A549 treated with AZD9567 at 1 μM for 4 hours (cell line): ENCODE results near the gene IL17F. TPM values are rescaled to one million over a fixed set of nuclear protein-coding genes. Genes with fewer than 3 reads are reported as not detected.

Source experiments
- total RNA-seq: library from RNA; stranded (reverse); fragments of 200-300 nt; extraction: Qiagen RNA extraction; gene quantifications from 5 replicates; pipeline ENCODE4 v1.2.3, GENCODE V29; 2022; ENCODE audit not compliant: insufficient read depth

IL17F gene
- total RNA-seq: 0.09 TPM in 1 of 5 replicates, not detected in the others

GRCh38 chr6:52244400-52244799, at the start of gene IL17F:
Gene IL17F, minus strand, starts transcription at chr6:52244500. Its CDS starts 71 bp downstream, at chr6:52244429.

GRCh38 chr6:52284460-52285176, 40.3 kb upstream of the IL17F start, which contains the start of gene MCM3:
Gene MCM3, minus strand, starts transcription at chr6:52284742. Its CDS starts 68 bp downstream, at chr6:52284674.

Other genes with a start within 250 kb of the IL17F start
- gene PKHD1, start 156.9 kb downstream of the IL17F start, total RNA-seq: not detected in 5 replicates
- gene IL17A, start 58.1 kb downstream of the IL17F start, total RNA-seq: not detected in 5 replicates
- 71.7 to 82.2 TPM (median 76.9 TPM) in 5 replicates for gene MCM3, start 40.2 kb upstream of the IL17F start, total RNA-seq
- gene PAQR8, start 117.7 kb upstream of the IL17F start, total RNA-seq: 1.1 to 1.7 TPM (median 1.4 TPM) in 5 replicates
- gene EFHC1, start 175.8 kb upstream of the IL17F start, total RNA-seq: 9.7 to 15.8 TPM (median 11.7 TPM) in 5 replicates